HCT116 (cell line): ENCODE data around the gene SLC6A12.

Source experiments
- CEBPB ChIP-seq: IDR thresholded peaks from 2 replicates; pipeline ENCODE4 v1.6.1; 2012; ENCODE audit warnings: low read depth
- MAX ChIP-seq: IDR thresholded peaks from 2 replicates; pipeline ENCODE4 v1.6.1; 2012
- POLR2AphosphoS5 ChIP-seq: IDR thresholded peaks from 2 replicates; pipeline ENCODE4 v1.6.1; 2011; ENCODE audit warnings: mild to moderate bottlenecking, low read depth, low read length, moderate library complexity
- RAD21 ChIP-seq: IDR thresholded peaks from 2 replicates; pipeline ENCODE4 v1.6.1; 2012; ENCODE audit warnings: low read depth, mild to moderate bottlenecking
- SIN3A ChIP-seq: IDR thresholded peaks from 2 replicates; pipeline ENCODE4 v1.6.1; 2012; ENCODE audit warnings: low read depth
- TF ChIP-seq, protein P1 (sequence below), 3 experiments: fragments of 200-600 bp in 1 of 3; sonication (generic) in 1 of 3; IDR thresholded peaks in 2 of 3; conservative IDR thresholded peaks in 1 of 3; 2 replicates each; pipeline ENCODE4 v1.5.1; 2012 to 2017; ENCODE audit warnings: low read depth in 2 of 3, low read length in 2 of 3, antibody characterized with exemption in 1 of 3, borderline replicate concordance in 1 of 3, control low read depth in 1 of 3, mild to moderate bottlenecking in 1 of 3, mixed read lengths in 1 of 3, mixed run types in 1 of 3, moderate library complexity in 1 of 3; ENCODE audit not compliant: insufficient read depth in 1 of 3

GRCh38 chr12:165862-166368 lies 48.0 kb downstream of the SLC6A12 start:
- TF ChIP-seq, protein P1, sequence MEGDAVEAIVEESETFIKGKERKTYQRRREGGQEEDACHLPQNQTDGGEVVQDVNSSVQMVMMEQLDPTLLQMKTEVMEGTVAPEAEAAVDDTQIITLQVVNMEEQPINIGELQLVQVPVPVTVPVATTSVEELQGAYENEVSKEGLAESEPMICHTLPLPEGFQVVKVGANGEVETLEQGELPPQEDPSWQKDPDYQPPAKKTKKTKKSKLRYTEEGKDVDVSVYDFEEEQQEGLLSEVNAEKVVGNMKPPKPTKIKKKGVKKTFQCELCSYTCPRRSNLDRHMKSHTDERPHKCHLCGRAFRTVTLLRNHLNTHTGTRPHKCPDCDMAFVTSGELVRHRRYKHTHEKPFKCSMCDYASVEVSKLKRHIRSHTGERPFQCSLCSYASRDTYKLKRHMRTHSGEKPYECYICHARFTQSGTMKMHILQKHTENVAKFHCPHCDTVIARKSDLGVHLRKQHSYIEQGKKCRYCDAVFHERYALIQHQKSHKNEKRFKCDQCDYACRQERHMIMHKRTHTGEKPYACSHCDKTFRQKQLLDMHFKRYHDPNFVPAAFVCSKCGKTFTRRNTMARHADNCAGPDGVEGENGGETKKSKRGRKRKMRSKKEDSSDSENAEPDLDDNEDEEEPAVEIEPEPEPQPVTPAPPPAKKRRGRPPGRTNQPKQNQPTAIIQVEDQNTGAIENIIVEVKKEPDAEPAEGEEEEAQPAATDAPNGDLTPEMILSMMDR (IDR thresholded peaks at IDR 0.05 in 2 of 3, conservative IDR thresholded peaks at IDR 0.05 in 1 of 3; ENCODE audit: borderline replicate concordance in 1 of 3, insufficient read depth in 1 of 3, low read depth in 2 of 3, low read length in 2 of 3) = no peak
- TF ChIP-seq CEBPB (no peak), MAX (no peak), RAD21 (no peak), POLR2AphosphoS5 (no peak), SIN3A (no peak)
